Neural crest cell (in vitro differentiated cells): Measurements from ENCODE around the gene SHANK3. TPM values are rescaled to one million over a fixed set of nuclear protein-coding genes. Genes with fewer than 3 reads are reported as not detected.

Source experiments
- DNase-seq: peaks from one replicate; pipeline ENCODE4 v3.0.0; 2021; ENCODE audit warnings: low read depth, mixed read lengths, low spot score
- H3K27ac Mint-ChIP-seq: one replicate; pipeline ENCODE4 v1.8.0; 2021; ENCODE audit warnings: mild to moderate bottlenecking, mixed read lengths; ENCODE audit not compliant: unreplicated experiment
- H3K27me3 Mint-ChIP-seq: 2 replicates; pipeline ENCODE4 v1.8.0; 2021; ENCODE audit warnings: low read depth, mild to moderate bottlenecking, mixed read lengths
- H3K36me3 Mint-ChIP-seq: 2 replicates; pipeline ENCODE4 v1.8.0; 2021; ENCODE audit warnings: low read depth, mild to moderate bottlenecking, mixed read lengths
- H3K4me1 Mint-ChIP-seq: 2 replicates; pipeline ENCODE4 v1.8.0; 2021; ENCODE audit warnings: mixed read lengths
- H3K4me3 Mint-ChIP-seq: one replicate; pipeline ENCODE4 v1.8.0; 2021; ENCODE audit warnings: mild to moderate bottlenecking, mixed read lengths
- H3K9me3 Mint-ChIP-seq: 2 replicates; pipeline ENCODE4 v1.8.0; 2021; ENCODE audit warnings: mixed read lengths
- total RNA-seq: library from RNA; stranded (reverse); gene quantifications from 2 replicates; pipeline ENCODE4 v1.2.1, GENCODE V29; 2021
- TF ChIP-seq, protein P1 (sequence below): fragments of 200-600 bp; sonication (generic); conservative IDR thresholded peaks from 2 replicates; pipeline ENCODE4 v1.5.0; 2021; ENCODE audit warnings: antibody characterized with exemption, mild to moderate bottlenecking

SHANK3 gene
- total RNA-seq, 1 donor from 2014 or later: 15.4 TPM

- Mint-ChIP-seq H3K36me3 (no peaks in the 10 kb centered on the region), H3K9me3 (no peaks in the 10 kb centered on the region), H3K4me1 (peaks cover 14% of the 10 kb centered on the region), H3K27me3 (no peaks in the 10 kb centered on the region), H3K27ac (no peak overlapping the region), H3K4me3 (peak overlapping the region; percentile 78)
- TF ChIP-seq, protein P1, sequence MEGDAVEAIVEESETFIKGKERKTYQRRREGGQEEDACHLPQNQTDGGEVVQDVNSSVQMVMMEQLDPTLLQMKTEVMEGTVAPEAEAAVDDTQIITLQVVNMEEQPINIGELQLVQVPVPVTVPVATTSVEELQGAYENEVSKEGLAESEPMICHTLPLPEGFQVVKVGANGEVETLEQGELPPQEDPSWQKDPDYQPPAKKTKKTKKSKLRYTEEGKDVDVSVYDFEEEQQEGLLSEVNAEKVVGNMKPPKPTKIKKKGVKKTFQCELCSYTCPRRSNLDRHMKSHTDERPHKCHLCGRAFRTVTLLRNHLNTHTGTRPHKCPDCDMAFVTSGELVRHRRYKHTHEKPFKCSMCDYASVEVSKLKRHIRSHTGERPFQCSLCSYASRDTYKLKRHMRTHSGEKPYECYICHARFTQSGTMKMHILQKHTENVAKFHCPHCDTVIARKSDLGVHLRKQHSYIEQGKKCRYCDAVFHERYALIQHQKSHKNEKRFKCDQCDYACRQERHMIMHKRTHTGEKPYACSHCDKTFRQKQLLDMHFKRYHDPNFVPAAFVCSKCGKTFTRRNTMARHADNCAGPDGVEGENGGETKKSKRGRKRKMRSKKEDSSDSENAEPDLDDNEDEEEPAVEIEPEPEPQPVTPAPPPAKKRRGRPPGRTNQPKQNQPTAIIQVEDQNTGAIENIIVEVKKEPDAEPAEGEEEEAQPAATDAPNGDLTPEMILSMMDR: peak; percentile 64
- DNase-seq: peak; percentile 44
Measured at GRCh38 chr22:50696799-50697561, 24.4 kb downstream of the SHANK3 start.

GRCh38 chr22:50697667-50698506 lies 25.3 kb downstream of the SHANK3 start:
- DNase-seq: no peak
- Mint-ChIP-seq H3K4me1 (peaks cover 23% of the 10 kb centered on the region), H3K27ac (no peak overlapping the region), H3K9me3 (no peaks in the 10 kb centered on the region), H3K27me3 (no peaks in the 10 kb centered on the region), H3K4me3 (peak overlapping the region; percentile 84), H3K36me3 (peaks cover 2% of the 10 kb centered on the region)
- TF ChIP-seq, protein P1: no peak

DNA sequence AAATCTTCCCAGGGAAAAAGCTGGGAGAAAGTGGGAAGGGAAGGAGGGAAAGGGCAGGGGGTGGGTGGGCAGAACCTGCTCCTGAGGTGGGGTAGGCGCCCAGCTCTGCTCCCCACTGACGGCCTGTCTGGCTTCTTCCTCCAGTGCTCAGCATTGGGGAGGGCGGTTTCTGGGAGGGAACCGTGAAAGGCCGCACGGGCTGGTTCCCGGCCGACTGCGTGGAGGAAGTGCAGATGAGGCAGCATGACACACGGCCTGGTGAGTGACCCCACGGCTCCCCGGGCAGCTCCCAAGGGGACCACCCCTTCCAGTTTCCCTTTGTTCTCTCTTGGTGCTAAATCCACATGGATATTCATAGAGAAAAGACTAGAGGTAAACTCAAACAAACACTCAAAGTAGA lies 25.9 kb downstream of the SHANK3 start:
- Mint-ChIP-seq H3K9me3 (no peaks in the 10 kb centered on the region), H3K4me1 (peaks cover 23% of the 10 kb centered on the region), H3K27ac (no peak overlapping the region), H3K27me3 (no peaks in the 10 kb centered on the region), H3K4me3 (peak overlapping the region; percentile 85), H3K36me3 (peaks cover 2% of the 10 kb centered on the region)
- TF ChIP-seq, protein P1: no peak
- no peak for DNase-seq

DNA sequence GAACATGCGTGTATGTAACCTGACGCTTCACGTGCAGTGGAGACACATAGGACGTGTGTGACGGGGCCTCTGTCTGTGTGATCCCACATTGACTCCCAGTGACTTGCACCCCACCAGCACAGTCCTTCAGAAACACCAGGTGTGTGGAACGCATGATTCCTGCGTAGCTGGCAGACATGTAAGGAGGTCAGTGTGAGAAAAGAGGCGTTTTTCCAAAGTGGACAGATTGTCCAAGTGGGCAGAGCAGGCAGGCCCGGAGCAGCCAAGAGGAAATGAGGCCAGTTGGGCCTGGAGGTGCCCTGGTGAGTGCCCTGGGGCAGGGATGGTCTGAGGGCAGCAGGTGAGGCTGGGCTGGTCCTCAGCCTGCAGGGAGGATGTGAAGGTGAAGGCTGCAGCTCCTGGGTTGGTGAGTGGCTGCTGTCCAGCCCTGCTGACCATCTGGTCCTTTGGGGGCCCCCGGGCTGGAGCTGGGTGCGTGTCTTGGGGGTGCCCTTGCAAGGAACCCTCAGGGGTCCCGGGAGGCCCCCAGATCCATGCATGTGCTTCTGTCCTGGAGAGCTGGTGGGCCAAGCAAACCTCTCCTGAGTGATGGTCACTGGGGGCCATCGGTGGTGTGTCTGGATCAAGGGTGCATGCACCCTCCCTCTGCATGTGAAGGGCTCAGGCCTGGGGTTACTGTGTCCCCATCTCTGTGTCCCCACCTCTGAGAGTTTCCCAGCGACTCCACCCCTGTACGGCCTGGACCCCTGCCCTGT lies 26.6 kb downstream of the SHANK3 start:
- Mint-ChIP-seq H3K27me3 (no peaks in the 10 kb centered on the region), H3K36me3 (peaks cover 2% of the 10 kb centered on the region), H3K4me3 (peak overlapping the region; percentile 85), H3K9me3 (no peaks in the 10 kb centered on the region), H3K27ac (no peak overlapping the region), H3K4me1 (peaks cover 23% of the 10 kb centered on the region)
- no peak for DNase-seq
- TF ChIP-seq, protein P1: no peak

DNA sequence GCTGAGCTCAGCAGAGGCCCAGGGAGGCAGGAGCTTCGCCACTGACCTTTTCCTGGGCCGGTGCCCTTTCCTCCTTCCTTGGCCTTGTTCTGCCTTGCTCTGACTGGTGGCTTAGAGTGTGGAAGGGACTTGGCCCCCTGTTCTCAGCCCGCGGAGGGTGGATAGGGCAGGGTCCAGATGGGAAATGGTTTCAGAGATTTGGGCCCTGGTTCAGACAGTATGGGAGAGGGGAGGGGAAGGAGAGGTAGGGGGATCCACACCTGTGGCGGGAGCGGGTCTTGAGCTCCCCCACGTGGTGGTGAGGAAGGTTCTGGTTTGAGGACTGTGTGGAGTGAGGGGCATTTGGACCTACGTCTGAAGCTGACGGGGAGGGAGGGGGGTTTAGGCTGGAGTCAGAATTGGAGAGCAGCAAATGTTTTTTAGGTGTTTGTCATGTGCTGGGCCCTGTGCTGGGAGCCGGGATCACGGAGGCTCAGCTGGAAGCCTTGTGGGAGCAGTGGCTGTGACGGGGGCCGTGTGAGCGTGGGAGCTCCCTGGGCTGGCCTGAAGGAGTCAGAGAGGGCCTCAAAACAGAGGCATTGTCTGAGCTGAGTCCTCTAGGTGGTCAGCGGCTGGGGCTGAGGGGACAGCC lies 27.2 kb downstream of the SHANK3 start:
- DNase-seq: no peak
- peaks cover 2% of the 10 kb centered on the region for H3K36me3 Mint-ChIP-seq
- peak overlapping the region; percentile 76 for H3K4me3 Mint-ChIP-seq
- no peaks in the 10 kb centered on the region for H3K9me3 Mint-ChIP-seq
- TF ChIP-seq, protein P1: no peak
- H3K27ac Mint-ChIP-seq: no peak overlapping the region
- H3K27me3 Mint-ChIP-seq: no peaks in the 10 kb centered on the region
- H3K4me1 Mint-ChIP-seq: peaks cover 26% of the 10 kb centered on the region
